H1 (cell line): Measurements from ENCODE around the gene SENP1. TPM values are rescaled to one million over a fixed set of nuclear protein-coding genes. Genes with fewer than 3 reads are reported as not detected.

Source experiments
- CHD2 ChIP-seq: IDR thresholded peaks from 2 replicates; pipeline ENCODE4 v1.6.1; 2012; ENCODE audit warnings: low read length, improper control_type of control experiment
- CHD7 ChIP-seq: fragments of 300-600 bp; sonication (generic); IDR thresholded peaks from 2 replicates; pipeline ENCODE4 v1.7.1; 2012; ENCODE audit warnings: low read length, moderate library complexity, mild to moderate bottlenecking, inconsistent platforms; ENCODE audit not compliant: insufficient replicate concordance
- USF2 ChIP-seq: IDR thresholded peaks from 2 replicates; pipeline ENCODE4 v1.6.1; 2011; ENCODE audit warnings: low read length, improper control_type of control experiment
- polyA plus RNA-seq, 7 experiments: library from polyadenylated mRNA; depleted of rRNA in 3 of 7; stranded (reverse) in 5 of 7; unstranded in 2 of 7; fragments of >200 nt in 5 of 7; fragments of 200-250 nt in 2 of 7; gene quantifications; 1 replicate in 5 of 7; 2 replicates in 1 of 7; 4 replicates in 1 of 7; pipeline versions ENCODE4 v1.2.1 to v1.2.3, GENCODE V29; 2011 to 2013; ENCODE audit warnings: missing spikeins in 2 of 7, mixed read lengths in 2 of 7
- total RNA-seq: library from RNA; stranded (reverse); fragmentation: NEBNext Ultra II Directional; extraction: Animal tissue kit (Norgen Biotek cat#: 25700); gene quantifications from 2 replicates; pipeline ENCODE4 v1.2.1, GENCODE V29; 2021

SENP1 gene
- total and polyA plus RNA-seq, 2 of the 8 experiments (the other 6 are each of a cell fraction or from before 2014, with no cell fraction given): 14.2 to 31.5 TPM

- TF ChIP-seq CHD7 (no peak), CHD2 (no peak), USF2 (no peak)
- TF ChIP-seq, all 59 proteins: peak for 0
These were observed 25.1 kb downstream of the SENP1 start (continued) for GRCh38 chr12:48080821-48081220.
